Trophoblast cell (in vitro differentiated cells and primary cell): ENCODE measurements around the gene TNFRSF4.

Source experiments
- DNase-seq, 2 donors: peaks; one replicate each; pipeline ENCODE4 v3.0.0-alpha.2; 2016
- H2AFZ ChIP-seq: 2 replicates; pipeline ENCODE4 v1.6.1; 2013; ENCODE audit warnings: low read length, moderate library complexity, mild to moderate bottlenecking; ENCODE audit not compliant: insufficient read depth, poor library complexity
- H2AK5ac ChIP-seq: 2 replicates; pipeline ENCODE4 v1.6.1; 2013; ENCODE audit warnings: mild to moderate bottlenecking, low read length
- H2BK120ac ChIP-seq: 2 replicates; pipeline ENCODE4 v1.6.1; 2013; ENCODE audit warnings: low read length, mild to moderate bottlenecking, moderate library complexity; ENCODE audit not compliant: insufficient read depth, poor library complexity
- H2BK12ac ChIP-seq: 2 replicates; pipeline ENCODE4 v1.6.1; 2013; ENCODE audit warnings: mild to moderate bottlenecking, low read length, moderate library complexity
- H2BK5ac ChIP-seq: 2 replicates; pipeline ENCODE4 v1.6.1; 2013; ENCODE audit warnings: low read length, low read depth, moderate library complexity, mild to moderate bottlenecking; ENCODE audit not compliant: poor library complexity
- H3K14ac ChIP-seq: 2 replicates; pipeline ENCODE4 v1.6.1; 2013; ENCODE audit warnings: mild to moderate bottlenecking, low read length
- H3K18ac ChIP-seq: 2 replicates; pipeline ENCODE4 v1.6.1; 2013; ENCODE audit warnings: mild to moderate bottlenecking, low read length
- H3K23ac ChIP-seq: 2 replicates; pipeline ENCODE4 v1.6.1; 2013; ENCODE audit warnings: low read length
- H3K27ac ChIP-seq: 2 replicates; pipeline ENCODE4 v1.5.1; 2013; ENCODE audit warnings: low read depth, mild to moderate bottlenecking, inconsistent platforms, low read length, moderate library complexity
- H3K27me3 ChIP-seq: 2 replicates; pipeline ENCODE4 v1.6.1; 2013; ENCODE audit warnings: inconsistent platforms, mild to moderate bottlenecking, low read length, moderate library complexity; ENCODE audit not compliant: insufficient read depth
- H3K36me3 ChIP-seq, 2 experiments: 1 replicate in 1 of 2; 2 replicates in 1 of 2; pipeline ENCODE4 v1.6.1; 2013; ENCODE audit warnings: low read length in 2 of 2, mild to moderate bottlenecking in 2 of 2, moderate library complexity in 1 of 2; ENCODE audit not compliant: insufficient read depth in 2 of 2, control insufficient read depth in 1 of 2
- H3K4ac ChIP-seq: 2 replicates; pipeline ENCODE4 v1.6.1; 2013; ENCODE audit warnings: low read depth, mild to moderate bottlenecking, low read length, moderate library complexity
- H3K4me1 ChIP-seq, 2 experiments: 1 replicate in 1 of 2; 2 replicates in 1 of 2; pipeline ENCODE4 v1.6.1; 2013; ENCODE audit warnings: low read length in 2 of 2, mild to moderate bottlenecking in 2 of 2, moderate library complexity in 1 of 2; ENCODE audit not compliant: insufficient read depth in 2 of 2, control insufficient read depth in 1 of 2
- H3K4me2 ChIP-seq: 2 replicates; pipeline ENCODE4 v1.6.1; 2013; ENCODE audit warnings: inconsistent platforms, mild to moderate bottlenecking, low read length, moderate library complexity
- H3K4me3 ChIP-seq: 2 replicates; pipeline ENCODE4 v1.5.1; 2013; ENCODE audit warnings: mild to moderate bottlenecking, low read depth, low read length, inconsistent platforms
- H3K79me1 ChIP-seq: one replicate; pipeline ENCODE4 v1.6.1; 2013; ENCODE audit warnings: low read length
- H3K79me2 ChIP-seq: 2 replicates; pipeline ENCODE4 v1.6.1; 2013; ENCODE audit warnings: low read length, mild to moderate bottlenecking; ENCODE audit not compliant: control insufficient read depth, insufficient read depth, poor library complexity
- H3K9ac ChIP-seq: 2 replicates; pipeline ENCODE4 v1.6.1; 2013; ENCODE audit warnings: mild to moderate bottlenecking, low read length
- H3K9me3 ChIP-seq: 2 replicates; pipeline ENCODE4 v1.6.1; 2013; ENCODE audit warnings: low read depth, mild to moderate bottlenecking, control low read depth, inconsistent platforms, low read length; ENCODE audit not compliant: insufficient read depth
- H4K12ac ChIP-seq: 2 replicates; pipeline ENCODE4 v1.6.1; 2013; ENCODE audit warnings: low read depth, mild to moderate bottlenecking, low read length, moderate library complexity
- H4K8ac ChIP-seq: 2 replicates; pipeline ENCODE4 v1.6.1; 2013; ENCODE audit warnings: low read depth, mild to moderate bottlenecking, low read length, moderate library complexity
- H4K91ac ChIP-seq: one replicate; pipeline ENCODE4 v1.6.1; 2013; ENCODE audit warnings: low read depth, mild to moderate bottlenecking, low read length, moderate library complexity
- WGBS: extraction: QIAGEN DNeasy Blood & Tissue Kit; methylation state at CpG from one replicate; pipeline ENCODE4 v1.1.7; 2013; ENCODE audit warnings: missing lambda C conversion rate; ENCODE audit not compliant: insufficient read length, insufficient coverage; ENCODE audit errors: extremely low coverage; 5-methylcytosine and 5-hydroxymethylcytosine counted together

The TNFRSF4 gene

GRCh38 chr1:1199141-1199960 is 14.6 kb downstream of the TNFRSF4 start:
- Histone ChIP-seq H3K14ac (no peak overlapping the region), H3K27me3 (peaks cover 14% of the 10 kb centered on the region), H3K4me3 (no peak overlapping the region), H2AFZ (no peak overlapping the region), H4K12ac (no peak overlapping the region), H4K8ac (no peak overlapping the region), H3K4ac (no peak overlapping the region), H3K23ac (no peak overlapping the region), H3K27ac (no peak overlapping the region), H3K4me1 (peaks cover 0 to 3% of the 10 kb centered on the region in 2 experiments), H4K91ac (no peak overlapping the region), H3K9ac (no peak overlapping the region), H3K36me3 (no peaks in the 10 kb centered on the region), H3K79me2 (no peaks in the 10 kb centered on the region), H3K9me3 (peaks cover 9% of the 10 kb centered on the region), H3K4me2 (no peak overlapping the region), H2BK120ac (no peak overlapping the region), H2AK5ac (no peak overlapping the region), H3K79me1 (peaks cover 1% of the 10 kb centered on the region), H2BK5ac (no peak overlapping the region), H2BK12ac (no peak overlapping the region), H3K18ac (no peak overlapping the region)
- no peak for DNase-seq
- no CpG with 5 or more reads among the region's 22 CpGs for WGBS

DNA sequence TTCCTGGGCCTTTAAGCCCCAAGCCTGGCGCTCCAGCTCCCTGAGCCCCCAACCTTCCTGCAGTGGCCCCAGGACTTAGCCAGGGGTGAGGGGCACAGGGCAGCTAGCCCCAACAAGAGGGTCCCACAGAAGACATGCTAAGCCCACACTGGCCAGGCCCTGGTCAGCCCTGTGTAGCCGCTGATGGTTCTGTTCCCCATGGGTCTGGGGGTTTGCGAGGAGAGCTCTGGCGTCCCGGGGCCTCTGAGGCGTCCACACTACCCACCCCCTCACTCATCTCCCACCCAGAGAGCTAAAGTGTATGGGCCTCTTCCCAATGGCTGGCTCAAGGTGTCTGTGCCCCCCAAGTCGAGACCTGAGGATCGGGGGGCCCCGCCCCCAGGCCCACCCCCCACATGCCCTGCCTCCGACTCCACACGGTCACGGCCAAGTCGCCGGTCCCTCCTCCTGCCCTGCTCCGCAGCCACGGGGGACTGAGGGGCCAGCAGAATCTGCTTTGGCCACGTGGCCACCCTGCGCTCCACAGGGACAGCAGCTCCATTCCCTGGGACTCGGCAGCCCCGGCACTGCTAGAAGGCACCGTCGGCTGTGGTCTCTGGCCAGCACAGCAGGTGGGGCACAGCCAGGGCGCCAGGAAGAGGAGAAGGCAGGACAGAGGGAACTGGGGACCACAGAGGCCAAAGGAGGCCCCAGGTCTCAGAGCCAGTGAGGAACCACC is 15.4 kb downstream of the TNFRSF4 start:
- Histone ChIP-seq H3K9me3 (peaks cover 11% of the 10 kb centered on the region), H3K4me1 (peaks cover 0 to 3% of the 10 kb centered on the region in 2 experiments)

DNA sequence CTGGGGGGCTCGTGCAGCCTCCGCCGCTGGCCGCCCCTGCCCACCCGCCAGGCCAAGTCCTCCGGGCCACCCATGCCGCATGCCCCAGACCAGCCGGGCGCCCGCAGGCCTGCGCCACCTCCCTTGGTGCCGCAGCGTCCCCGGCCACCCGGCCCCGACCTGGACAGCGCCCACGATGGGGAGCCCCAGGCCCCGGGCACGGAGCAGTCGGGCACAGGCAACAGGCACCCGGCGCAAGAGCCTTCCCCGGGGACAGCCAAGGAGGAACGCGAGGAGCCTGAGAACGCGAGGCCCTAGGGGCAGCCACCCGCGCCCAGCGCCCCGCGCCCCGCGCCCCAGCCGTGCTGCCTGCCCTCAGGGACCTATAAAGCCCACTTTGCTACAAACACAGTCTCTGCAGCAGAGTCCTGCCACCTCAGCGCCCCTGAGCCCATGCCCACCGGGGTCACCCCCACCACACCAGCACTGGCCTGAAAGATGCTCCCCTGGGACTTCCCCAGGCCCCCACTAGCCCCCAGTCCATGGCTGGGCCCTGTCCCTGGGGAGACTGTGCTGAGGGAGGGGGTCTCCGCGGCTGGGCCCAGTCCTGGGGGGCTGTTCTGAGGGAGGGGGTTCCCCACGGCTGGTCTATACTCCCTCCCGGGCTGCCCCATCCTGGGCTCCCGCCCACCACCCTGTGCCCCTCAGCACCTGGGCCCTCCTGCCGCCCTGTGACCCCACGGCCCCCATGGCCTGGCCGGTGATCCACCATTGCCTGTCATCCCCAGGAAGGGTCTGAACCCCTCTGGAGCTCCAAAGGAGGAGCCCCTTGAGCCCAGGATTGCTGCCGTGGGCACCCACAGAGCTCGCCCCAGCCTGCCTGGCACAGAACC is 16.2 kb downstream of the TNFRSF4 start:
- no peak overlapping the region for H3K9ac ChIP-seq
- H3K36me3 ChIP-seq = no peaks in the 10 kb centered on the region
- peaks cover 1% of the 10 kb centered on the region for H3K79me1 ChIP-seq
- WGBS = no CpG with 5 or more reads among the region's 48 CpGs
- H3K14ac ChIP-seq = no peak overlapping the region
- no peak overlapping the region for H3K18ac ChIP-seq
- H2BK120ac ChIP-seq = no peak overlapping the region
- H3K79me2 ChIP-seq = no peaks in the 10 kb centered on the region
- H4K91ac ChIP-seq = no peak overlapping the region
- H4K12ac ChIP-seq = no peak overlapping the region
- H2AFZ ChIP-seq = no peak overlapping the region
- peaks cover 11% of the 10 kb centered on the region for H3K9me3 ChIP-seq
- no peak overlapping the region for H4K8ac ChIP-seq
- H3K4me2 ChIP-seq = no peak overlapping the region
- no peak overlapping the region for H2AK5ac ChIP-seq
- no peak for DNase-seq
- H2BK5ac ChIP-seq = no peak overlapping the region
- H3K23ac ChIP-seq = no peak overlapping the region
- H2BK12ac ChIP-seq = no peak overlapping the region
- peaks cover 14% of the 10 kb centered on the region for H3K27me3 ChIP-seq
- peaks cover 0 to 3% of the 10 kb centered on the region in 2 experiments for H3K4me1 ChIP-seq
- H3K4ac ChIP-seq = no peak overlapping the region
- no peak overlapping the region for H3K4me3 ChIP-seq
- H3K27ac ChIP-seq = no peak overlapping the region

More for the DNA sequence above, 15.4 kb downstream of the TNFRSF4 start:
- Histone ChIP-seq H4K8ac (no peak overlapping the region), H2BK120ac (no peak overlapping the region), H3K27me3 (peaks cover 14% of the 10 kb centered on the region), H2BK12ac (no peak overlapping the region), H2BK5ac (no peak overlapping the region), H3K23ac (no peak overlapping the region), H3K79me2 (no peaks in the 10 kb centered on the region), H3K4me2 (no peak overlapping the region), H2AFZ (no peak overlapping the region), H3K36me3 (no peaks in the 10 kb centered on the region), H4K12ac (no peak overlapping the region), H3K4ac (no peak overlapping the region), H3K14ac (no peak overlapping the region), H3K79me1 (peaks cover 1% of the 10 kb centered on the region), H2AK5ac (no peak overlapping the region), H4K91ac (no peak overlapping the region), H3K4me3 (no peak overlapping the region), H3K18ac (no peak overlapping the region), H3K27ac (no peak overlapping the region), H3K9ac (no peak overlapping the region)
- WGBS = no CpG with 5 or more reads among the region's 23 CpGs
- DNase-seq = no peak

GRCh38 chr1:1197188-1197500 is 16.8 kb downstream of the TNFRSF4 start:
- H3K27ac ChIP-seq = no peak overlapping the region
- H3K14ac ChIP-seq = no peak overlapping the region
- H2BK12ac ChIP-seq = no peak overlapping the region
- H2AFZ ChIP-seq = no peak overlapping the region
- no peak overlapping the region for H2BK120ac ChIP-seq
- H3K9me3 ChIP-seq = peaks cover 11% of the 10 kb centered on the region
- H3K23ac ChIP-seq = no peak overlapping the region
- H2BK5ac ChIP-seq = no peak overlapping the region
- H3K4me2 ChIP-seq = no peak overlapping the region
- no peak overlapping the region for H3K4ac ChIP-seq
- peaks cover 0 to 3% of the 10 kb centered on the region in 2 experiments for H3K4me1 ChIP-seq
- no peaks in the 10 kb centered on the region for H3K36me3 ChIP-seq
- no peaks in the 10 kb centered on the region for H3K79me2 ChIP-seq
- DNase-seq = no peak
- no peak overlapping the region for H3K4me3 ChIP-seq
- peaks cover 14% of the 10 kb centered on the region for H3K27me3 ChIP-seq
- peaks cover 1% of the 10 kb centered on the region for H3K79me1 ChIP-seq
- WGBS = no CpG with 5 or more reads among the region's 8 CpGs
- no peak overlapping the region for H4K8ac ChIP-seq
- H2AK5ac ChIP-seq = no peak overlapping the region
- H4K12ac ChIP-seq = no peak overlapping the region
- no peak overlapping the region for H4K91ac ChIP-seq
- H3K9ac ChIP-seq = no peak overlapping the region
- no peak overlapping the region for H3K18ac ChIP-seq
